ENCODE results near the gene SMARCAD1.
A peak's percentile ranks its signal among the peaks of the same experiment; 100 is the strongest.

Gene SMARCAD1

GRCh38 chr4:94244087-94244828 lies 36.6 kb downstream of the SMARCAD1 start:
- no peak for DNase-seq (ENCODE audit: low read depth)
- TF ChIP-seq, protein P1, sequence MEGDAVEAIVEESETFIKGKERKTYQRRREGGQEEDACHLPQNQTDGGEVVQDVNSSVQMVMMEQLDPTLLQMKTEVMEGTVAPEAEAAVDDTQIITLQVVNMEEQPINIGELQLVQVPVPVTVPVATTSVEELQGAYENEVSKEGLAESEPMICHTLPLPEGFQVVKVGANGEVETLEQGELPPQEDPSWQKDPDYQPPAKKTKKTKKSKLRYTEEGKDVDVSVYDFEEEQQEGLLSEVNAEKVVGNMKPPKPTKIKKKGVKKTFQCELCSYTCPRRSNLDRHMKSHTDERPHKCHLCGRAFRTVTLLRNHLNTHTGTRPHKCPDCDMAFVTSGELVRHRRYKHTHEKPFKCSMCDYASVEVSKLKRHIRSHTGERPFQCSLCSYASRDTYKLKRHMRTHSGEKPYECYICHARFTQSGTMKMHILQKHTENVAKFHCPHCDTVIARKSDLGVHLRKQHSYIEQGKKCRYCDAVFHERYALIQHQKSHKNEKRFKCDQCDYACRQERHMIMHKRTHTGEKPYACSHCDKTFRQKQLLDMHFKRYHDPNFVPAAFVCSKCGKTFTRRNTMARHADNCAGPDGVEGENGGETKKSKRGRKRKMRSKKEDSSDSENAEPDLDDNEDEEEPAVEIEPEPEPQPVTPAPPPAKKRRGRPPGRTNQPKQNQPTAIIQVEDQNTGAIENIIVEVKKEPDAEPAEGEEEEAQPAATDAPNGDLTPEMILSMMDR (IDR thresholded peaks at IDR 0.05; ENCODE audit: control insufficient read depth, extremely low read depth, insufficient read depth), result no peak
- H3K4me3 ChIP-seq (ENCODE audit: low read depth, low read length), result no peak overlapping the region

DNA sequence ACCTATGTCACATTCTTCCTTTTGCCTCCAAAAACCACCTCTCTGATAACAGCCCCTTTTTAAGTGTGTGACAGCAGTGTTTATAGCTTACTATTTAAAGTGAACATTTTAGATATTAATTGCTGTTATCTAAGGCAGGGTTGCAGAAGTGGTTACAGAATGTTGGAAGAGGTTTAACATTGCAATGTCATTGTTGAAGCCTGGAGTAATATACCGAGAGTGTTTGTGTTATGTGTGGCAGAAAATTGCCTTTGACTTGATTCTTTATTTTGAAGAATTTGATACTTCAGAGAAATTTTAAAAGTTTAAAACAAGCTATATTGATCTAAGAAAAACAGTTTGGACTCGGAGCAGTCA lies 37.1 kb downstream of the SMARCAD1 start:
- TF ChIP-seq, protein P1 (IDR thresholded peaks at IDR 0.05; ENCODE audit: control insufficient read depth, extremely low read depth, insufficient read depth), result no peak
- no peak overlapping the region for H3K4me3 ChIP-seq (ENCODE audit: low read depth, low read length)
- DNase-seq (ENCODE audit: low read depth), result no peak

DNA sequence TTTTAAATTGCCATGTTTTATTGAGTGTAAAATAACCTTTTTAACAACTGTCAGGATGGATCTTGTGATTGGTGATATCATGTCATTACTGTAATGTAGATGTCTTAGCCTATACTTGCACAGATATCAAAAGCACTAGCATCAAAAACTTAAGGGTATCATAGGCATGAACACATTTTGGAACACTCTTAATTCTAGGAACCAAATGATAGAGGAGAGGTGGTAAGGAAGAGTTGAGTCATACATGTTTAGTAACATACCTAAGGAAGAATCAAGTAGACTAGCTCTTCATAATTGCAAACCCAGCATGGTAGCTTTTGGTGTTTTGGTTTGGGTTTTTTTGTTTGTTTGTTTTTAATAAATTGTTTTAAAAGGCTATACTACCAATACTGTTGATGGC lies 43.4 kb downstream of the SMARCAD1 start:
- TF ChIP-seq, protein P1 (IDR thresholded peaks at IDR 0.05; ENCODE audit: control insufficient read depth, extremely low read depth, insufficient read depth), result no peak
- DNase-seq (ENCODE audit: low read depth), result no peak
- H3K4me3 ChIP-seq (ENCODE audit: low read depth, low read length), result no peak overlapping the region

GRCh38 chr4:94253036-94253435 lies 45.4 kb downstream of the SMARCAD1 start:
- no peak overlapping the region for H3K4me3 ChIP-seq (ENCODE audit: low read depth, low read length)
- DNase-seq (ENCODE audit: low read depth), result no peak
- TF ChIP-seq, protein P1 (IDR thresholded peaks at IDR 0.05; ENCODE audit: control insufficient read depth, extremely low read depth, insufficient read depth), result no peak

GRCh38 chr4:94256144-94256783 lies 48.6 kb downstream of the SMARCAD1 start:
- DNase-seq (ENCODE audit: low read depth), result no peak
- TF ChIP-seq, protein P1 (IDR thresholded peaks at IDR 0.05; ENCODE audit: control insufficient read depth, extremely low read depth, insufficient read depth), result no peak
- no peak overlapping the region for H3K4me3 ChIP-seq (ENCODE audit: low read depth, low read length)

DNA sequence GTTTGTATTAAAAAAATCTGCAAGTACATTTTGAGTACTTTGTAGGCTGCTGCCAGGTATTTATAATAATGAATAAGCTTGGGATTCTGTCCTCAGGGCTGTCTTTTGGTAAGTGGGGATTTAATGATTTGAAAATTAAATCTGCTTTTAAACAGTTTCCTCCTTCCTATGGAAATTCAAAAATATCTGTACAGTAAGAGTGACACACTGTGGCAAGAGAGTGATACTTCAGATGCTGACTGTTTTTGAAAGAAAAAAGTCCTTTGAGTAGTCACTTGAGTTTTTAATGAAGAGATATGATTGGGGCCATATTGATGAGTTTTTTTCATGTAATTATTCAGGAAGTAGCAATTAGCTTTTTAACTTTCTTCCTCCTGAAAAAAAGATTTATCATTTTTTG lies 49.2 kb downstream of the SMARCAD1 start:
- no peak overlapping the region for H3K4me3 ChIP-seq (ENCODE audit: low read depth, low read length)
- TF ChIP-seq, protein P1 (IDR thresholded peaks at IDR 0.05; ENCODE audit: control insufficient read depth, extremely low read depth, insufficient read depth), result peak; percentile 62
- DNase-seq (ENCODE audit: low read depth), result no peak
